Activated naive CD8-positive, alpha-beta T cell treated with anti-CD3 and anti-CD28 coated beads, Interleukin-2, amount 10 ng/mL, durations not matched to agents 7 days and 5 days (primary cell): Measurements from ENCODE around the gene SLC39A11. TPM values are rescaled to one million over a fixed set of nuclear protein-coding genes. Genes with fewer than 3 reads are reported as not detected.

Source experiments
- ATAC-seq: fragments of 150-1000 bp; cut with Tn5 transposase; one replicate; pipeline ENCODE4 v1.10.0; 2021; ENCODE audit warnings: low read depth, moderate library complexity
- POLR2A ChIA-PET: fragments of 350-600 bp; sonication (Branson Sonifier 250); formaldehyde crosslinking; loops from one replicate; lab custom pipeline; 2021; ENCODE audit warnings: antibody characterized with exemption; lab: Charles Lee
- DNase-seq: peaks from one replicate; pipeline ENCODE4 v3.0.0; 2021
- H3K27ac Mint-ChIP-seq: one replicate; pipeline ENCODE4 v1.8.0; 2022; ENCODE audit warnings: mild to moderate bottlenecking, mixed read lengths
- H3K27me3 Mint-ChIP-seq: one replicate; pipeline ENCODE4 v1.8.0; 2022; ENCODE audit warnings: mild to moderate bottlenecking, moderate library complexity, mixed read lengths
- H3K36me3 Mint-ChIP-seq: one replicate; pipeline ENCODE4 v1.8.0; 2021; ENCODE audit warnings: mild to moderate bottlenecking, mixed read lengths
- H3K4me1 Mint-ChIP-seq: one replicate; pipeline ENCODE4 v1.8.0; 2021; ENCODE audit warnings: mixed read lengths
- H3K4me3 Mint-ChIP-seq: one replicate; pipeline ENCODE4 v1.8.0; 2022; ENCODE audit warnings: mild to moderate bottlenecking, moderate library complexity, mixed read lengths
- H3K9me3 Mint-ChIP-seq: one replicate; pipeline ENCODE4 v1.8.0; 2021; ENCODE audit warnings: mixed read lengths
- total RNA-seq, 2 experiments: library from RNA; stranded (reverse); gene quantifications; one replicate each; pipeline ENCODE4 v1.2.3, GENCODE V29; 2021

SLC39A11 gene
- total RNA-seq, 2 experiments from 2014 or later, result 18.2 to 18.8 TPM

- POLR2A ChIA-PET, result no interaction called here
- Mint-ChIP-seq H3K4me1 (no peaks in the 10 kb centered on the region), H3K4me3 (no peak overlapping the region), H3K27ac (no peak overlapping the region), H3K27me3 (no peaks in the 10 kb centered on the region), H3K36me3 (peaks cover 9% of the 10 kb centered on the region), H3K9me3 (peaks cover 6% of the 10 kb centered on the region)
- ATAC-seq (no peak), DNase-seq (no peak)
Observed at GRCh38 chr17:72887917-72888316, 204.6 kb downstream of the SLC39A11 start.

GRCh38 chr17:72887322-72887721 lies 205.2 kb downstream of the SLC39A11 start:
- H3K27ac Mint-ChIP-seq, result no peak overlapping the region
- no peak overlapping the region for H3K4me3 Mint-ChIP-seq
- no peaks in the 10 kb centered on the region for H3K4me1 Mint-ChIP-seq
- DNase-seq (no peak), ATAC-seq (no peak)
- H3K27me3 Mint-ChIP-seq, result no peaks in the 10 kb centered on the region
- POLR2A ChIA-PET, result no interaction called here
- H3K9me3 Mint-ChIP-seq, result peaks cover 9% of the 10 kb centered on the region
- peaks cover 11% of the 10 kb centered on the region for H3K36me3 Mint-ChIP-seq

- no peak overlapping the region for H3K4me3 Mint-ChIP-seq
- H3K27ac Mint-ChIP-seq, result no peak overlapping the region
- H3K36me3 Mint-ChIP-seq, result peaks cover 14% of the 10 kb centered on the region
- no peaks in the 10 kb centered on the region for H3K27me3 Mint-ChIP-seq
- DNase-seq (no peak), ATAC-seq (no peak)
- POLR2A ChIA-PET, result no interaction called here
- peaks cover 11% of the 10 kb centered on the region for H3K9me3 Mint-ChIP-seq
- H3K4me1 Mint-ChIP-seq, result no peaks in the 10 kb centered on the region
Observed at GRCh38 chr17:72886622-72887021, 205.9 kb downstream of the SLC39A11 start.

- H3K36me3 Mint-ChIP-seq, result peaks cover 17% of the 10 kb centered on the region
Observed at GRCh38 chr17:72884066-72884465, 208.4 kb downstream of the SLC39A11 start.

GRCh38 chr17:72883351-72883750 lies 209.1 kb downstream of the SLC39A11 start:
- H3K27me3 Mint-ChIP-seq, result no peaks in the 10 kb centered on the region
- no peak for DNase-seq
- no peak overlapping the region for H3K4me3 Mint-ChIP-seq
- POLR2A ChIA-PET, result no interaction called here
- no peaks in the 10 kb centered on the region for H3K4me1 Mint-ChIP-seq
- peaks cover 24% of the 10 kb centered on the region for H3K9me3 Mint-ChIP-seq
- no peak for ATAC-seq
- H3K36me3 Mint-ChIP-seq, result peaks cover 18% of the 10 kb centered on the region
- no peak overlapping the region for H3K27ac Mint-ChIP-seq

More at GRCh38 chr17:72884066-72884465, 208.4 kb downstream of the SLC39A11 start:
- Mint-ChIP-seq H3K27ac (no peak overlapping the region), H3K4me1 (no peaks in the 10 kb centered on the region), H3K4me3 (no peak overlapping the region), H3K9me3 (peaks cover 21% of the 10 kb centered on the region), H3K27me3 (no peaks in the 10 kb centered on the region)
- DNase-seq (no peak), ATAC-seq (no peak)
- POLR2A ChIA-PET, result no interaction called here

- Mint-ChIP-seq H3K4me1 (no peaks in the 10 kb centered on the region), H3K27ac (no peak overlapping the region), H3K36me3 (peaks cover 15% of the 10 kb centered on the region)
Observed at GRCh38 chr17:72882426-72882825, 210.1 kb downstream of the SLC39A11 start.

GRCh38 chr17:72879877-72880276 lies 212.6 kb downstream of the SLC39A11 start:
- POLR2A ChIA-PET, result interaction anchor here (0.7 kb wide), 1 partner anchor 1360 kb away, joined by 3 read pairs; no protein-coding TSS in a partner anchor
- no peaks in the 10 kb centered on the region for H3K4me1 Mint-ChIP-seq
- DNase-seq (no peak), ATAC-seq (no peak)
- no peak overlapping the region for H3K27ac Mint-ChIP-seq
- peaks cover 34% of the 10 kb centered on the region for H3K9me3 Mint-ChIP-seq
- peaks cover 21% of the 10 kb centered on the region for H3K36me3 Mint-ChIP-seq
- no peaks in the 10 kb centered on the region for H3K27me3 Mint-ChIP-seq
- H3K4me3 Mint-ChIP-seq, result no peak overlapping the region

More at GRCh38 chr17:72882426-72882825, 210.1 kb downstream of the SLC39A11 start:
- Mint-ChIP-seq H3K27me3 (no peaks in the 10 kb centered on the region), H3K4me3 (no peak overlapping the region), H3K9me3 (peaks cover 26% of the 10 kb centered on the region)
- POLR2A ChIA-PET, result no interaction called here
- no peak for ATAC-seq
- no peak for DNase-seq

GRCh38 chr17:72878975-72879660 lies 213.4 kb downstream of the SLC39A11 start:
- Mint-ChIP-seq H3K4me1 (no peaks in the 10 kb centered on the region), H3K27me3 (no peaks in the 10 kb centered on the region), H3K9me3 (peaks cover 34% of the 10 kb centered on the region), H3K36me3 (peaks cover 24% of the 10 kb centered on the region), H3K27ac (no peak overlapping the region), H3K4me3 (no peak overlapping the region)
- ATAC-seq, result no peak
- no peak for DNase-seq
- POLR2A ChIA-PET, result no interaction called here

- Mint-ChIP-seq H3K27me3 (no peaks in the 10 kb centered on the region), H3K36me3 (peaks cover 22% of the 10 kb centered on the region), H3K4me3 (no peak overlapping the region), H3K4me1 (no peaks in the 10 kb centered on the region), H3K27ac (no peak overlapping the region), H3K9me3 (peaks cover 32% of the 10 kb centered on the region)
- POLR2A ChIA-PET, result no interaction called here
- DNase-seq (no peak), ATAC-seq (no peak)
Observed at GRCh38 chr17:72877348-72877747, 215.1 kb downstream of the SLC39A11 start.

- H3K27me3 Mint-ChIP-seq, result no peaks in the 10 kb centered on the region
- DNase-seq (no peak), ATAC-seq (no peak)
- H3K9me3 Mint-ChIP-seq, result peaks cover 29% of the 10 kb centered on the region
- no peak overlapping the region for H3K4me3 Mint-ChIP-seq
- no peak overlapping the region for H3K27ac Mint-ChIP-seq
- no peaks in the 10 kb centered on the region for H3K4me1 Mint-ChIP-seq
- H3K36me3 Mint-ChIP-seq, result peaks cover 19% of the 10 kb centered on the region
- POLR2A ChIA-PET, result no interaction called here
Observed at GRCh38 chr17:72876413-72876812, 216.1 kb downstream of the SLC39A11 start.

- H3K27ac Mint-ChIP-seq, result no peak overlapping the region
- no peaks in the 10 kb centered on the region for H3K4me1 Mint-ChIP-seq
- peaks cover 27% of the 10 kb centered on the region for H3K9me3 Mint-ChIP-seq
- H3K4me3 Mint-ChIP-seq, result no peak overlapping the region
- POLR2A ChIA-PET, result no interaction called here
- ATAC-seq (no peak), DNase-seq (no peak)
- no peaks in the 10 kb centered on the region for H3K27me3 Mint-ChIP-seq
- H3K36me3 Mint-ChIP-seq, result peaks cover 18% of the 10 kb centered on the region
Observed at GRCh38 chr17:72875361-72875760, 217.1 kb downstream of the SLC39A11 start.

GRCh38 chr17:72872396-72872795 lies 220.1 kb downstream of the SLC39A11 start:
- Mint-ChIP-seq H3K27ac (no peak overlapping the region), H3K9me3 (peaks cover 15% of the 10 kb centered on the region), H3K4me1 (no peaks in the 10 kb centered on the region), H3K27me3 (no peaks in the 10 kb centered on the region), H3K36me3 (peaks cover 12% of the 10 kb centered on the region), H3K4me3 (no peak overlapping the region)
- ATAC-seq (no peak), DNase-seq (no peak)
- POLR2A ChIA-PET, result no interaction called here

- no peak for ATAC-seq
- POLR2A ChIA-PET, result interaction anchor here (0.7 kb wide), 1 partner anchor 30 kb away, joined by 4 read pairs; no protein-coding TSS in a partner anchor
- peaks cover 6% of the 10 kb centered on the region for H3K36me3 Mint-ChIP-seq
- H3K4me3 Mint-ChIP-seq, result no peak overlapping the region
- peaks cover 1% of the 10 kb centered on the region for H3K9me3 Mint-ChIP-seq
- DNase-seq, result no peak
- no peak overlapping the region for H3K27ac Mint-ChIP-seq
- H3K27me3 Mint-ChIP-seq, result no peaks in the 10 kb centered on the region
- peaks cover 1% of the 10 kb centered on the region for H3K4me1 Mint-ChIP-seq
Observed at GRCh38 chr17:72870367-72870985, 222.0 kb downstream of the SLC39A11 start.

GRCh38 chr17:72869630-72870029 lies 222.9 kb downstream of the SLC39A11 start:
- POLR2A ChIA-PET, result no interaction called here
- ATAC-seq, result no peak

More at GRCh38 chr17:72869630-72870029, 222.9 kb downstream of the SLC39A11 start:
- Mint-ChIP-seq H3K4me1 (peaks cover 1% of the 10 kb centered on the region), H3K4me3 (no peak overlapping the region), H3K27ac (no peak overlapping the region), H3K36me3 (peaks cover 3% of the 10 kb centered on the region), H3K9me3 (no peaks in the 10 kb centered on the region), H3K27me3 (no peaks in the 10 kb centered on the region)
- no peak for DNase-seq
